Smooth muscle cell (in vitro differentiated cells): ENCODE results near the gene TBC1D13. TPM values are rescaled to one million over a fixed set of nuclear protein-coding genes. Genes with fewer than 3 reads are reported as not detected.
A peak's percentile ranks its signal among the peaks of the same experiment; 100 is the strongest.

Experiments
- DNase-seq: peaks from one replicate; lab custom pipeline; 2025; ENCODE audit not compliant: unreplicated experiment; lab: John Stamatoyannopoulos, UW
- H2AFZ ChIP-seq: fragments of 200-600 bp; sonication (generic); 2 replicates; pipeline ENCODE4 v1.6.0; 2016; ENCODE audit warnings: antibody characterized with exemption, low read depth, mild to moderate bottlenecking
- H3F3A ChIP-seq: fragments of 200-600 bp; sonication (generic); 2 replicates; pipeline ENCODE4 v1.6.0; 2017; ENCODE audit warnings: antibody characterized with exemption, low read depth
- H3K27ac ChIP-seq: fragments of 200-600 bp; sonication (generic); 2 replicates; pipeline ENCODE4 v1.5.1; 2016; ENCODE audit warnings: low read depth, mild to moderate bottlenecking
- H3K27me3 ChIP-seq: fragments of 200-600 bp; sonication (generic); 2 replicates; pipeline ENCODE4 v1.6.1; 2016; ENCODE audit warnings: low read depth, mild to moderate bottlenecking
- H3K36me3 ChIP-seq: fragments of 200-600 bp; sonication (generic); 2 replicates; pipeline ENCODE4 v1.5.1; 2016; ENCODE audit warnings: low read depth
- H3K4me1 ChIP-seq: fragments of 200-600 bp; sonication (generic); 2 replicates; pipeline ENCODE4 v1.5.1; 2016; ENCODE audit warnings: low read depth
- H3K4me2 ChIP-seq: fragments of 200-600 bp; sonication (generic); 2 replicates; pipeline ENCODE4 v1.6.0; 2016; ENCODE audit warnings: mild to moderate bottlenecking
- H3K4me3 ChIP-seq: fragments of 200-600 bp; sonication (generic); 2 replicates; pipeline ENCODE4 v1.5.1; 2016; ENCODE audit warnings: mild to moderate bottlenecking
- H3K79me2 ChIP-seq: fragments of 200-600 bp; sonication (generic); 2 replicates; pipeline ENCODE4 v1.6.0; 2016; ENCODE audit warnings: low read depth, mild to moderate bottlenecking
- H3K9ac ChIP-seq: fragments of 200-600 bp; sonication (generic); 2 replicates; pipeline ENCODE4 v1.6.0; 2016; ENCODE audit warnings: low read depth
- H3K9me3 ChIP-seq: fragments of 200-600 bp; sonication (generic); replicated peaks from 2 replicates; pipeline ENCODE4 v1.5.1; 2016; ENCODE audit warnings: low read depth
- H4K20me1 ChIP-seq: fragments of 200-600 bp; sonication (generic); 2 replicates; pipeline ENCODE4 v1.6.0; 2016; ENCODE audit warnings: low read depth
- WGBS: methylation state at CpG from one replicate; pipeline ENCODE4 v1.1.7; 2016; ENCODE audit warnings: low lambda C conversion rate; 5-methylcytosine and 5-hydroxymethylcytosine counted together
- polyA plus RNA-seq: library from polyadenylated mRNA; unstranded; fragments of >200 nt; fragmentation: Nextera tagmentation; extraction: Ambion mirVana; gene quantifications from 2 replicates; pipeline ENCODE4 v1.2.1, GENCODE V29; 2016
- total RNA-seq: library from RNA; depleted of rRNA; stranded (reverse); fragments of >200 nt; gene quantifications from 2 replicates; pipeline ENCODE4 v1.2.3, GENCODE V29; 2014
- TF ChIP-seq, protein P1 (sequence below): fragments of 200-600 bp; sonication (generic); IDR thresholded peaks from 2 replicates; pipeline ENCODE4 v1.5.1; 2017; ENCODE audit warnings: borderline replicate concordance, mild to moderate bottlenecking, antibody characterized with exemption; ENCODE audit not compliant: insufficient read depth, poor library complexity, severe bottlenecking

Gene TBC1D13
- total and polyA plus RNA-seq, 2 experiments from 2014 or later: 7.6 to 29.3 TPM

DNA sequence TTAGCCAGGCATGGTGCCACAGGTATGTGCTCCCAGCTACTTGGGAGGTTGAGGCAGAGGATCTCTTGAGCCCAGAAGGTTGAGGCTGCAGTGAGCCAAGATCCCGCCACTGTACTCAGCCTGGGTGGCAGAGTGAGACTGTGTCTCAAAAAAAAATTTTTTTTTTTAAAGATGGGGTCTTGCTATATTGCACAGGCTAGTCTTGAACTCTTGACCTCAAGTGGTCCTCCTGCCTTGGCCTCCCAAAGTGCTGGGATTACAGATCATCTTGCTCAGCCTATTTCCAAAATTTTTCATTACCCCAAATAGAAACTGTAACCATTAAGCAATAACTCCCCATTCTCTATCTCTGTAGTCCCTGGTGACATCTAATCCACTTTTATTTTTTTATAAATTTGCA, 4.4 kb upstream of the TBC1D13 start:
- H3K79me2 ChIP-seq: peaks cover 5% of the 10 kb centered on the region
- no peak overlapping the region for H3K9ac ChIP-seq
- no peak overlapping the region for H3K4me2 ChIP-seq
- 100% methylated on average over 1 of the region's 1 CpG for WGBS
- DNase-seq: no peak
- H3K36me3 ChIP-seq: no peaks in the 10 kb centered on the region
- TF ChIP-seq, protein P1, sequence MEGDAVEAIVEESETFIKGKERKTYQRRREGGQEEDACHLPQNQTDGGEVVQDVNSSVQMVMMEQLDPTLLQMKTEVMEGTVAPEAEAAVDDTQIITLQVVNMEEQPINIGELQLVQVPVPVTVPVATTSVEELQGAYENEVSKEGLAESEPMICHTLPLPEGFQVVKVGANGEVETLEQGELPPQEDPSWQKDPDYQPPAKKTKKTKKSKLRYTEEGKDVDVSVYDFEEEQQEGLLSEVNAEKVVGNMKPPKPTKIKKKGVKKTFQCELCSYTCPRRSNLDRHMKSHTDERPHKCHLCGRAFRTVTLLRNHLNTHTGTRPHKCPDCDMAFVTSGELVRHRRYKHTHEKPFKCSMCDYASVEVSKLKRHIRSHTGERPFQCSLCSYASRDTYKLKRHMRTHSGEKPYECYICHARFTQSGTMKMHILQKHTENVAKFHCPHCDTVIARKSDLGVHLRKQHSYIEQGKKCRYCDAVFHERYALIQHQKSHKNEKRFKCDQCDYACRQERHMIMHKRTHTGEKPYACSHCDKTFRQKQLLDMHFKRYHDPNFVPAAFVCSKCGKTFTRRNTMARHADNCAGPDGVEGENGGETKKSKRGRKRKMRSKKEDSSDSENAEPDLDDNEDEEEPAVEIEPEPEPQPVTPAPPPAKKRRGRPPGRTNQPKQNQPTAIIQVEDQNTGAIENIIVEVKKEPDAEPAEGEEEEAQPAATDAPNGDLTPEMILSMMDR: no peak
- H3K9me3 ChIP-seq: no peaks in the 10 kb centered on the region
- H3K4me3 ChIP-seq: no peak overlapping the region
- H4K20me1 ChIP-seq: no peaks in the 10 kb centered on the region
- no peaks in the 10 kb centered on the region for H3K27me3 ChIP-seq
- H2AFZ ChIP-seq: no peak overlapping the region
- H3K4me1 ChIP-seq: no peaks in the 10 kb centered on the region
- no peaks in the 10 kb centered on the region for H3F3A ChIP-seq
- H3K27ac ChIP-seq: no peak overlapping the region

DNA sequence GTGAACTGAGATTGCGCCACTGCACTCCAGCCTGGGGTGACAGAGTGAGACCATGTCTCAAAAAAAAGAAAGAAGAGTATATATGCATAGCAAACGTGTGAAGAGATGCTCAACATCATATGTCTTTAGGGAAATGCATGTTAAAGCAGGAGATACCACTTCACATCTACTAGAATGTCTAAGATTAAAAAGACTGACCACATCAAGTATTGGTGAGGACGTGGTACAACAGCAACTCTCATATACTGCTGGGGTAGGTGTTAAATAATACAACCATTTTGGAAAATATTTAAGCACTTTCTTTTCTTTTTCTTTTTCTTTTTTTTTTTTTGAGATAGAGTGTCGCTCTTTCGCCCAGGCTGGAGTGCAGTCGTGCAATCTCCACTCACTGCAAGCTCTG, 1.6 kb upstream of the TBC1D13 start:
- Histone ChIP-seq H2AFZ (no peak overlapping the region), H3K9me3 (no peaks in the 10 kb centered on the region), H3K4me2 (no peak overlapping the region), H3K4me3 (no peak overlapping the region), H3K27ac (no peak overlapping the region), H4K20me1 (no peaks in the 10 kb centered on the region), H3K4me1 (peaks cover 6% of the 10 kb centered on the region), H3K9ac (no peak overlapping the region), H3K27me3 (no peaks in the 10 kb centered on the region), H3K79me2 (peaks cover 12% of the 10 kb centered on the region), H3F3A (no peaks in the 10 kb centered on the region), H3K36me3 (no peaks in the 10 kb centered on the region)
- no peak for DNase-seq
- TF ChIP-seq, protein P1: no peak
- WGBS: 93% methylated on average over 3 of the region's 6 CpGs

DNA sequence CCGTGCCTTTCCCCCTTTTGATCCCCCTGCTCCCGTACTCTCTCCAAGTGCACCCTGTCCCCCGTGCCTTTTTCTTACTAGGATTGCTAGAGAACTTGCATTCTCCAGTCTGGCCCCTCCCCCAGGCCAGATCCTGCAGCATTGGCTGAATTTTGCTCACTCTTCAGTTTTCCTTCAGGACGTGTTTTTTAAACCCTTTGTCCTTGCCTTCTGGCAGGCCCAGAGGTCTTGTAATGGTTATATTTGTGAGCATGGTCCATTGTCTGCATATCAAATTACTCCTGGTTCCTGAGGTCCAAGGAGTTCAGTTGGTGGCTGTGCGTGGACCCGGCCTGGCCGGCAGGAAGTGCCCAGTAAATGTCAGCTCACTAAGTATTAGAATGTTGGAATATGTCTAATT, 606 bp downstream of the TBC1D13 start:
- TF ChIP-seq, protein P1: no peak

DNA sequence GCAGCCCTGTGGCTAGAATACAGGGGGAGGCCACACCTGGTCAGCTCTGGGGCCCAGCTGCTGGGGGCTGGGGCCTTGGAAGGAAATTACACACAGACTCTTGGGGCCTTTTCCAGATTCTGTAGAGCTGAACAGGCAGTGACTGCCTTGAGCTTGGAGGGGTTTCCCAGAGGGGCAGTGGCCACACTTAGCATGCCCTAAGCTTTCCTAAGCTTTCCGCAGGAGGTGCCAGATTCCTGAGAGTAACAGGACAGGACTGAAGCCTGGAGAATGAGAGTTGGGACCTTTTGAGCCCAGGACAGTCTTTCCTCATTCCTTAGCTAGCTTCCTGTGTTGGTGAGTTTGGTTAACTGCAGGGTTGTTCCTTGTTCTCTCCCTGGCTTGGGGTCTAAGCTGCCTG, 1.4 kb downstream of the TBC1D13 start:
- H3K27ac ChIP-seq: no peak overlapping the region
- H3K9ac ChIP-seq: no peak overlapping the region
- 96% methylated on average over 1 of the region's 1 CpG for WGBS
- H2AFZ ChIP-seq: no peak overlapping the region
- no peak for DNase-seq
- peaks cover 6% of the 10 kb centered on the region for H3K4me1 ChIP-seq
- no peaks in the 10 kb centered on the region for H4K20me1 ChIP-seq
- no peaks in the 10 kb centered on the region for H3F3A ChIP-seq
- H3K4me3 ChIP-seq: peak overlapping the region; percentile 91
- H3K4me2 ChIP-seq: peak overlapping the region; percentile 93
- TF ChIP-seq, protein P1: no peak
- H3K36me3 ChIP-seq: no peaks in the 10 kb centered on the region
- H3K79me2 ChIP-seq: peaks cover 12% of the 10 kb centered on the region
- H3K9me3 ChIP-seq: no peaks in the 10 kb centered on the region
- H3K27me3 ChIP-seq: no peaks in the 10 kb centered on the region

More for the DNA sequence above, 606 bp downstream of the TBC1D13 start:
- Histone ChIP-seq H3K9me3 (no peaks in the 10 kb centered on the region), H3F3A (no peaks in the 10 kb centered on the region), H3K79me2 (peaks cover 12% of the 10 kb centered on the region), H3K9ac (peak overlapping the region; percentile 84), H3K27me3 (no peaks in the 10 kb centered on the region), H3K4me2 (peak overlapping the region; percentile 93), H3K27ac (no peak overlapping the region), H4K20me1 (no peaks in the 10 kb centered on the region), H2AFZ (peak overlapping the region; percentile 98), H3K36me3 (no peaks in the 10 kb centered on the region), H3K4me1 (peaks cover 6% of the 10 kb centered on the region), H3K4me3 (peak overlapping the region; percentile 91)
- no peak for DNase-seq
- 19% methylated on average over 7 of the region's 7 CpGs for WGBS
